Stimulated activated CD4-positive, alpha-beta T cell treated with anti-CD3 and anti-CD28 coated beads, Interleukin-15, amount 100 ng/mL, for 24 hours (primary cell): ENCODE data around the gene ALPL.

Source experiments
- DNase-seq: peaks from one replicate; pipeline ENCODE4 v3.0.0-alpha.2; 2020

The ALPL gene

GRCh38 chr1:21604208-21604957 lies 95.2 kb downstream of the ALPL start:
- DNase-seq = no peak

GRCh38 chr1:21605012-21605715 lies 95.9 kb downstream of the ALPL start:
- no peak for DNase-seq

- no peak for DNase-seq
Measured at GRCh38 chr1:21605964-21606705, 96.9 kb downstream of the ALPL start.

DNA sequence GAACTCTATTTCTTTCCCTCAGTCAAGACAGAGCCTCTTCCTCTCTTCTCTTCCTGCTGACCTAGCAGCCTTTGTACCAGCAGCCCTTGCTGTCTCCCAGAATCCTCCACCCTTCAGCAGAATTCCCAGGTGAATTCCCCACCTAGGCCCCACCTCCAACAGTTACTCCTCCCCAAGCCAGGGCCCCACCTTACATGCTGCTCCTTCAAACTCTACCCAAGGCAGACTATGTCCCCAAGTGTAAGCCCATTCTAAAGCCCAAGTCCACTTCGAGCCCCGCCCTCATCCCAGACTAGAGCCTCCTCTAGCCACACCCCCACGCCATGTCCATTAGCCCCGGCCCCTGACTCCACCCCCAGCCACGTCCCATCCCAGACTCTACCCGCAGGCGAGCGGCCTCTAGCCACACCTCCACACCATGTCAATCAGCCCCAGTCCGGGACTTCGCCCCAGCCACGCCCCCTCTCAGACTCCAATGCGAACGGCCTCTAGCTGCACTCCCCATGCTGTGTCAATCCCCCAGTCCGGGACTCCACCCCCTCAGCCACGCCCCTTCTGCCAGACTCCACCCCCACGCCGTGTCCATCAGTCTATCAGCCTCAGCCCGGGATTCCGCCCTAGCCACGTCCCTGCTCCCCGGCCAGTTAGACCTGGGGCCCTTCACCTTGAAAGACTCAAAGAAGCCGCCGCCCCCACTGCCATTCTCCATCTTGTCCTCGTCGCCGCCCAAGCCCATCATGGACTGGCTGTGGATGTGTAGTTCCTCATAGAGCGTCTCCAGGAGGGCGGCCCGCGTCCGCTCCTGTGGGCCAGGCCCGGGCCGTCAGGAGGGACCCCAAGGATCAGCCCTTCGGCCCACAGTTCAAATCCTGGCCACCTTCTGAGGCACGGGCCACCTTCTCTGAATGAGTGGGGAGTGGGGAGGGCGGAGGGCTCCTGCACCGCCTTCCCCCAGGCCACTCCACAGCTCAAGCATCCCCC lies 98.6 kb downstream of the ALPL start:
- peak; percentile 79 for DNase-seq

- DNase-seq = no peak
Measured at GRCh38 chr1:21608798-21609197, 99.6 kb downstream of the ALPL start.

- DNase-seq = no peak
Measured at GRCh38 chr1:21610027-21610426, 100.8 kb downstream of the ALPL start.

DNA sequence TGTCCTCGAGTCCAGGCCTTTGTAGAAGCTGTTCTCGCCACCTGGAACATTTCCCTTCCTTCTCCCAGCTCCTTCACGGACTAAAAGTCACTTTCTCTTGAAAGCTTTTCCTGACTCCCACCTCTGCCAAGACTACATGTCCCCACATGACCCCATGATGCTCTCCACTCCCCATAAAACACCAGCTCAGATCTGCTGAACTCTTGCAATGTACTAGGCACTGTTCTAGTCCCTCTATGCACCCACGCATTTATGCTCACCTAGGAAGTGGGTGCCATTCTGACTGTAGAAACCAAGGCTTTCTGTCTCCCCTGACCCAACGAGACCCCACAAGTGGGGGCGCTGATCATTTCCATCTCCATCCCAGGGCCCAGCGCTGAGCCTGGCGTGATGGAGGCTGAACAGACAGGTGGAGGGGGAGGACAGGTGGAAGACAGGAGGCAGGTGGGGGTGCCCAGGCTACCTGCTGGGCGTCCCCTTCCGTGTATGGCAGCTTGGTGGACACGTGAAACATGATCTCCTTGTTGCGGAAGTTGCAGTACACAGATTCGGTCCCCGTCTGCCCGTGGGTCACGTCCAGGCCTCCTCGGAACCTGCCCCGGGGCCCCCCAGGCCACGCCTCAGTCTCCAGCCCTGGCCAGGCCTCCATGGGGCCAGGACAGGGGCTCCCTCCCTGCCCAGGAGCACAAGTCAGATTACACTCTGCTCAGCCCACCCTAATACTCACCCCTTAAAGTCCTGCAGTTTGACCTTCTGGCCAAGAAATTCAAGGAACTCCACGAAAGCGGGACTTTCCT lies 102.0 kb downstream of the ALPL start:
- no peak for DNase-seq

DNA sequence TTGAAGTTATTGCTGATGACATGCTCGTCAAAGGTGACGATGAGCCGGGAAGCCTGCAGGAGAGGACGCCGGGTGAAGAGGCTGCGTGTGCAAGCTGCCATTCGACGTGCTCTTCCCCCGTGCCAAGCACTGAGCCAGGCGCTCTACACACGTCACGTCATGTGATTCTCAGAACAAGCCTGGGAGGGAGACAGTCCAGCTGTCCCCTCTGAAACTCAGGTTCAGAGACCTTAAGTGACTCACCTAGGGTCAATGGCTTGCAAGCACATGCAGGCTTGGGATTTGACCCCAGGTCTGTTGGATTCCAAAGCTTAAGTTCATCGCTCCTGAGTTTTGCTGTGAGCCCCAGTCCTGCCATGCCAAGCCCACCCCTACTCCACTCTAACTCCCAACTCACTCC lies 102.8 kb downstream of the ALPL start:
- DNase-seq = no peak

DNA sequence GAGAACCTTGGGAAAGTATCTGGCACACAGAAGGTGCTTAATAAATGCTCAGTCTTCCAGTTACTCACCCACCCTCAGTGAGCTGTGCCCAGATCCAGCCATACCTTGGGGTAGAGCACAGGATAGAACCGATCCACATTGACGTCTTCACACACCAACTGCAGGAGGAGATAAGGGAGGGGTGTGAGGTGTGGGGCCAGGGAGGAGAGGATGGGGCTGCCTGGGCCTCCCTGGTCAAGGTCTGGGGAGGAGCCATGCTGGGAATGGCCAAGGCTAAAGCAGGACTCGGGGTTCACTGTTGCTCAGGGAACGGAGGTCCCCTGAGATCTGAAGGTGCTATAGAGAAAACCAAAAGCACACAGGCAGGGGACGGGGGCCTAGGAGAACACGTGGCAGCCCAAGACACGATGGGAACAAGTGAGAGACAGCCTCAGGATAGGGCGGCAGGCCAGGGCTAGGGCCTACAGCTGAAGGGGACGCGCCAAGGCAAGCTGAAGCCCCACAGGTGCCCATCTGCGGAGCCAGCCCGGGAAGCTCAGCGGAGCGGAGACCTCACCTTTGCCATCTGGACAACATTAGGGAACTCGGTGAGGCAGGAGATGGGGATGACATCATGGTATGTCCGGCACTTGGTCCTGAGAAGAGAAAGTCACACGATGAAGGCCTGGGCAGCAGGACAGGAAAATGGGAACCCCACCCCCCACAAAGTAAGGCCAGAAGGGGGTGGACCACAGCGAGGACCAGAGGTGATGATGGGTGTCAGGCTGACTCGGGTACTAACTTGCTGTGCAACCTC lies 104.0 kb downstream of the ALPL start:
- no peak for DNase-seq

DNA sequence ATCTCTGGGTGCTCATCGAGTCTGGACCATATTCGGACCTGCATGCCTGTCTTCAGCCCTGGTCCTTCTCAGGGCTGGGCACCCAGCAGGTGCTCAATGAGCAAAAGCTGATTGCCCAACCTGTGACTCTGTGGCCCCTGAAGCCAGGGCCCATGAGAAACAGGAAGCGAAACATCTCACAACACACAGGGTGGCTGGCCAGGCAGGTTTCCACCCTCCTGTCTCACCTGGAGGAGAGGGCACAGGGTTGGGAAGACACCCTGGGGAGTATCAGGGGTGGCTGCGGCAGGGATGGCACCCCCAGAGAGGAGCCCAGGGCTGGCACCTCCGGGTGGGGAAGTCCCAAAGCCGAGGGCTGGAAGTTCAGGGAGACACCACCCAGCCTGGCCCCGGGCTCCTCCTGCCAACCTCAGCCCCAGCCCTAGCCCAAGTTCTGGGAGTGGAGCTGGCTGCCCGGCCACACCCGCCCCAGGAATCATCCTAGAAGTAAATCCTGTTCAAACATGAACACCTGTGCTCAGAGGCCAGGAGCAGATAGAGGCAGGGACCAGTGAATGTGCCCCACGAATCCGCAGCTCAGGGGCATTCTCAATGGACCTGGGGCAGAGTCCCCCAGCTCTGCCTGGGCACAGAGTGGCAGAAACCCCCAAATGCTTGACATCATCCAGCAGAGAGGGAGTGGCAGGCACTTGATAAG lies 105.3 kb downstream of the ALPL start:
- DNase-seq = no peak

DNA sequence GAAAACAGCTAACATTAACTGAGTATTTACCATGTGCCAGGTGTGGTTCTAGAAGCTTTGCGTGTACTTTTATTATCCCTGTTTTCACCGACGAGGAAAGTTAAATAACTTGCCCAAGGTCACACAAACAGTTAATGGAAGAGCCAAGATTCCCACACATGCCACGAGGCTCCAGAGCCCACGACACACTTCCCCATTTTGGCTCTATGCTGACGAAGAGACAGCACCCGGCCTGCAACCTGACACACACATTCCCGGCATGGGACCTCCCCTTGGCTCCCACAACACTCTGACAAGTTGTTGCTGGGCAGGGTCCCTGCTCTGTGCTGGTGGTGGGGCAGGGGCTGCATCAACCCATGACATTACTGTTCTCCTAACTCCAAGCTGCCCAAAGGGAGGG lies 107.1 kb downstream of the ALPL start:
- DNase-seq = no peak

DNA sequence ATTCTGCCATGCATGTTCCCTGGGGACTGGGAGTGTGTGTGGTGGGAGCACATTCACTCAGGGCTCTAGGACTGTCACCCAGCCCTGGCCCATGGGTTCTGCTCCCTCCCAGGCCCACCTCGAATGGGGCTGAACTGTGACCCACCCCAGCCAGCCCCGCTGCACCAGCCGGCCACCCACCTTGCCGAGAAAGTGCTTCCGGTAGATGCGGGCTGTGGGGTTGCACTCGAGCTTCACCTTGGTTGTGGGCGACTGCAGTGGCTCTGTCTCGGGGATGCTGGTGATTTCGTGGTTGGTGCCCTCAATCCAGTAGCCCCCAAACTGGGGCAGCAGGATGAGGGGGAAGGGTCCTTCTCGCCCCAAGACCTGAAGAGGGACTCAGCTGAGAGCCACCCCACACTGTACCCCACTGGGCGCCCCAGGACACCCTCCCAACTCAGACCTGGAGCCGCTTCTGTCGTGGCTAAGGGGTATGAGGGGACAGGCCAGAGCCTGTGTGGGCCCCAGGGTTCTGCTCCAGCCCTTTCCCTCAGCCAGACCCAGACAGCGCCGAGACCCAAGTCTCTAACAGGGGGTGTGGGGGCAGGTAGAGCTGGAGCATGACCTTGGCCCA lies 108.0 kb downstream of the ALPL start:
- no peak for DNase-seq

DNA sequence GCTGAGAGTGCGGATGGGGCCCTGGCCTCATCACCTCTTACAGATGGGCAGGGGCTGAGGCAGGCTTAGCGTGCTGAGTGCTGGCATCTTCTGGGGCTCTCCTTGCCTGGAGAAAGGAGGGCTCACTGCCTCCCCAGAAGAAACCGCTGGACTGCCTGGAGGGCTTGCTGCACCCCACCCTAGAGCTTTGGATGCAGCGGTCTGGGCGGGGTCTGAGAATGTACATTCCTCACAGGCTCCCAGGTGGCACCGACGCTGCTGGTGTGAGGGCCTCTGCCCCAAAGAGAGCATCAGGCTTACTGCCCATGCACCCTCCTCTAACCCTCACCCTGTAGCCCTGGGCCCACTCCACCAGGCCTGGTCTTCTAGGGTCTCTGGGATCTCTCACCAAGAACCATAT lies 108.8 kb downstream of the ALPL start:
- no peak for DNase-seq

- DNase-seq = no peak
Measured at GRCh38 chr1:21618561-21619374, 109.5 kb downstream of the ALPL start.

GRCh38 chr1:21619375-21619947 lies 110.2 kb downstream of the ALPL start:
- no peak for DNase-seq

DNA sequence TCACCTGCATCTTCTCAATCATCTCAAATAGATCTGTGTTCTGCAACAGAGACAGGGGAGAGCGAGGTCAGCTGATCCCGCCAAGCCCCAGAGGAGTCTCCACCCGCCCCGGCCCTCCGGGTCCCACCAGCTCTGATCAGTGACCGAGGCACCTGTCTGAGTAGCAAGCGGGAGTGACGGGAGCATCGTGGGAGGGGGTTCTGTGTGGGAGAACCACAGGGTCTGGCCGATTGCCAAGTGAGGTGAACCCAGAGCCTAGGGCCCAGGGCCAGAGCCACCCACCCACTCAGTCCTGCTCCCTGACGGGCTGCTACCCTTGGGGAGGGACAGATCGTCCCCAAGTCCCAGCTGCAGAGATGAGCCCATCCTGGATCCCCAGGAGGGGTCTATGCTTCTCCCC lies 110.8 kb downstream of the ALPL start:
- no peak for DNase-seq

- DNase-seq = no peak
Measured at GRCh38 chr1:21620496-21620895, 111.3 kb downstream of the ALPL start.

GRCh38 chr1:21621051-21621450 lies 111.8 kb downstream of the ALPL start:
- no peak for DNase-seq
